IgD-negative memory B cell (primary cell): ENCODE measurements around the gene NUTM2G. TPM values are rescaled to one million over a fixed set of nuclear protein-coding genes. Genes with fewer than 3 reads are reported as not detected.
"Not testable (repeated sequence)": the region's sequence is repeated elsewhere in the genome, so short reads cannot be mapped to it uniquely, and the experiment has no call there.

ENCODE experiments used
- H3K27ac Mint-ChIP-seq, 3 donors: one replicate each; pipeline ENCODE4 v1.8.0; 2020 to 2022; ENCODE audit warnings: mild to moderate bottlenecking in 3 of 3, mixed read lengths in 3 of 3, moderate library complexity in 1 of 3
- H3K27me3 Mint-ChIP-seq: one replicate; pipeline ENCODE4 v1.8.0; 2021; ENCODE audit warnings: mixed read lengths
- H3K36me3 Mint-ChIP-seq: one replicate; pipeline ENCODE4 v1.8.0; 2020; ENCODE audit warnings: mild to moderate bottlenecking, mixed read lengths
- H3K4me1 Mint-ChIP-seq, 3 donors: one replicate each; pipeline ENCODE4 v1.8.0; 2020 to 2022; ENCODE audit warnings: mixed read lengths in 3 of 3, mild to moderate bottlenecking in 1 of 3
- H3K4me3 Mint-ChIP-seq, 4 donors: one replicate each; pipeline ENCODE4 v1.8.0; 2020 to 2022; ENCODE audit warnings: mild to moderate bottlenecking in 4 of 4, mixed read lengths in 4 of 4, moderate library complexity in 3 of 4
- H3K9me3 Mint-ChIP-seq, 3 donors: one replicate each; pipeline ENCODE4 v1.8.0; 2020 to 2021; ENCODE audit warnings: mixed read lengths in 3 of 3, mild to moderate bottlenecking in 1 of 3
- polyA plus RNA-seq: library from polyadenylated mRNA; unstranded; fragments of 300-500 nt; fragmentation: Illumina TruSeq; gene quantifications from one replicate; pipeline ENCODE4 v1.2.3, GENCODE V29; 2021

Gene NUTM2G
- polyA plus RNA-seq, 1 donor from 2014 or later: 0.19 TPM

GRCh38 chr9:96934097-96934496 is 5.5 kb downstream of the NUTM2G start:
- H3K27me3 Mint-ChIP-seq, H3K9me3 Mint-ChIP-seq, H3K27ac Mint-ChIP-seq, H3K36me3 Mint-ChIP-seq, H3K4me1 Mint-ChIP-seq: not testable (repeated sequence)
- peak overlapping the region in 1 of 4 donors; percentile 12 for H3K4me3 Mint-ChIP-seq

- not testable (repeated sequence) for H3K27me3 Mint-ChIP-seq, H3K9me3 Mint-ChIP-seq, H3K4me1 Mint-ChIP-seq, H3K4me3 Mint-ChIP-seq, H3K36me3 Mint-ChIP-seq
- H3K27ac Mint-ChIP-seq: peak overlapping the region in 1 of 3 donors; percentile 64
These were observed 6.1 kb downstream of the NUTM2G start for GRCh38 chr9:96934706-96935105.

GRCh38 chr9:96935401-96935800 is 6.8 kb downstream of the NUTM2G start:
- not testable (repeated sequence) for H3K36me3 Mint-ChIP-seq, H3K9me3 Mint-ChIP-seq, H3K4me3 Mint-ChIP-seq, H3K4me1 Mint-ChIP-seq, H3K27me3 Mint-ChIP-seq
- peak overlapping the region in 1 of 3 donors; percentile 64 for H3K27ac Mint-ChIP-seq

GRCh38 chr9:96937442-96937841 is 8.8 kb downstream of the NUTM2G start:
- H3K36me3 Mint-ChIP-seq, H3K27me3 Mint-ChIP-seq, H3K4me1 Mint-ChIP-seq, H3K4me3 Mint-ChIP-seq, H3K9me3 Mint-ChIP-seq: not testable (repeated sequence)
- peak overlapping the region in 1 of 3 donors; percentile 6 for H3K27ac Mint-ChIP-seq

- H3K4me1 Mint-ChIP-seq, H3K4me3 Mint-ChIP-seq, H3K36me3 Mint-ChIP-seq, H3K9me3 Mint-ChIP-seq, H3K27me3 Mint-ChIP-seq, H3K27ac Mint-ChIP-seq: not testable (repeated sequence)
These were observed 10.5 kb downstream of the NUTM2G start for GRCh38 chr9:96938957-96939665.

- H3K4me3 Mint-ChIP-seq, H3K27ac Mint-ChIP-seq, H3K27me3 Mint-ChIP-seq, H3K9me3 Mint-ChIP-seq, H3K36me3 Mint-ChIP-seq, H3K4me1 Mint-ChIP-seq: not testable (repeated sequence)
These were observed 12.3 kb downstream of the NUTM2G start for GRCh38 chr9:96940982-96941381.

GRCh38 chr9:96941628-96942027 is 13.0 kb downstream of the NUTM2G start:
- H3K9me3 Mint-ChIP-seq, H3K36me3 Mint-ChIP-seq, H3K27me3 Mint-ChIP-seq, H3K27ac Mint-ChIP-seq, H3K4me1 Mint-ChIP-seq, H3K4me3 Mint-ChIP-seq: not testable (repeated sequence)

- H3K4me1 Mint-ChIP-seq, H3K27me3 Mint-ChIP-seq, H3K9me3 Mint-ChIP-seq, H3K36me3 Mint-ChIP-seq, H3K27ac Mint-ChIP-seq, H3K4me3 Mint-ChIP-seq: not testable (repeated sequence)
These were observed 13.5 kb downstream of the NUTM2G start for GRCh38 chr9:96942181-96942580.

- H3K27ac Mint-ChIP-seq, H3K27me3 Mint-ChIP-seq, H3K9me3 Mint-ChIP-seq, H3K4me3 Mint-ChIP-seq, H3K36me3 Mint-ChIP-seq, H3K4me1 Mint-ChIP-seq: not testable (repeated sequence)
These were observed 20.7 kb downstream of the NUTM2G start for GRCh38 chr9:96949346-96949745.

- H3K27ac Mint-ChIP-seq, H3K36me3 Mint-ChIP-seq, H3K4me1 Mint-ChIP-seq, H3K4me3 Mint-ChIP-seq, H3K9me3 Mint-ChIP-seq, H3K27me3 Mint-ChIP-seq: not testable (repeated sequence)
These were observed 21.9 kb downstream of the NUTM2G start for GRCh38 chr9:96950539-96950938.

- H3K4me3 Mint-ChIP-seq, H3K9me3 Mint-ChIP-seq, H3K27me3 Mint-ChIP-seq, H3K36me3 Mint-ChIP-seq, H3K27ac Mint-ChIP-seq, H3K4me1 Mint-ChIP-seq: not testable (repeated sequence)
These were observed 38.9 kb downstream of the NUTM2G start for GRCh38 chr9:96967591-96967990.

GRCh38 chr9:96972552-96972951 is 43.9 kb downstream of the NUTM2G start:
- not testable (repeated sequence) for H3K4me3 Mint-ChIP-seq, H3K36me3 Mint-ChIP-seq, H3K27me3 Mint-ChIP-seq, H3K27ac Mint-ChIP-seq, H3K9me3 Mint-ChIP-seq, H3K4me1 Mint-ChIP-seq

- H3K9me3 Mint-ChIP-seq, H3K36me3 Mint-ChIP-seq, H3K27ac Mint-ChIP-seq, H3K4me3 Mint-ChIP-seq, H3K27me3 Mint-ChIP-seq: not testable (repeated sequence)
- H3K4me1 Mint-ChIP-seq: peaks cover 4 to 11% (median 4%) of the 10 kb centered on the region in 3 donors
These were observed 45.4 kb downstream of the NUTM2G start for GRCh38 chr9:96974037-96974436.

GRCh38 chr9:96983496-96984122 is 55.0 kb downstream of the NUTM2G start:
- H3K27ac Mint-ChIP-seq, H3K9me3 Mint-ChIP-seq, H3K4me3 Mint-ChIP-seq, H3K27me3 Mint-ChIP-seq, H3K36me3 Mint-ChIP-seq: not testable (repeated sequence)
- peaks cover 6 to 10% (median 10%) of the 10 kb centered on the region in 3 donors for H3K4me1 Mint-ChIP-seq

GRCh38 chr9:96984139-96984538 is 55.5 kb downstream of the NUTM2G start:
- H3K9me3 Mint-ChIP-seq, H3K27ac Mint-ChIP-seq, H3K27me3 Mint-ChIP-seq, H3K4me3 Mint-ChIP-seq, H3K36me3 Mint-ChIP-seq: not testable (repeated sequence)
- H3K4me1 Mint-ChIP-seq: peaks cover 6 to 11% (median 10%) of the 10 kb centered on the region in 3 donors

GRCh38 chr9:96984887-96985286 is 56.2 kb downstream of the NUTM2G start:
- H3K4me3 Mint-ChIP-seq, H3K27ac Mint-ChIP-seq, H3K36me3 Mint-ChIP-seq, H3K27me3 Mint-ChIP-seq, H3K9me3 Mint-ChIP-seq: not testable (repeated sequence)
- H3K4me1 Mint-ChIP-seq: peaks cover 7 to 12% (median 9%) of the 10 kb centered on the region in 3 donors
